GM19455 (cell line): ENCODE measurements around the gene TMEM181.

ENCODE experiments used
- ATAC-seq: cut with Tn5 transposase; IDR thresholded peaks from one replicate; pipeline ENCODE4 v1.9.1; 2021; ENCODE audit not compliant: unreplicated experiment

Gene TMEM181

DNA sequence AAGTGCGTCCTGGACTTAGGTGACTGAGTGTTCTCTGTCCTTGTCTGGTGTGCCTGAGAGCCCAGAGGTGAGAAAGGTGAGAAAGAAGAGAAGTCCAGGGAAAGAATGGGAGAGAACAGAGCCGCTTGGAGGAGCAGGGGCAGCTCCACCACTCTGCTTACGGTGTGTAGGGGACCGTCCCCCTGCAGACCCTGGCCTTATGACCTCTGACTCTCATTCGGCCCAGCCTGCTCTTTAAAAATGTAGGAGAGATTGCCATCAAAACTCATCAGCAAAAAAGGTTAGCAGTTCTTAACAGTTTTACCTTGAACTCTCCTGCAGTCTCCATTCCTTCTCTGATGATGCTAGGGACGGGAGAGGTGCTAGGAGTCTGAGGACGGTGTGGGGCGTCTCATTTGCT, 2.0 kb downstream of the TMEM181 start:
- no peak for ATAC-seq

DNA sequence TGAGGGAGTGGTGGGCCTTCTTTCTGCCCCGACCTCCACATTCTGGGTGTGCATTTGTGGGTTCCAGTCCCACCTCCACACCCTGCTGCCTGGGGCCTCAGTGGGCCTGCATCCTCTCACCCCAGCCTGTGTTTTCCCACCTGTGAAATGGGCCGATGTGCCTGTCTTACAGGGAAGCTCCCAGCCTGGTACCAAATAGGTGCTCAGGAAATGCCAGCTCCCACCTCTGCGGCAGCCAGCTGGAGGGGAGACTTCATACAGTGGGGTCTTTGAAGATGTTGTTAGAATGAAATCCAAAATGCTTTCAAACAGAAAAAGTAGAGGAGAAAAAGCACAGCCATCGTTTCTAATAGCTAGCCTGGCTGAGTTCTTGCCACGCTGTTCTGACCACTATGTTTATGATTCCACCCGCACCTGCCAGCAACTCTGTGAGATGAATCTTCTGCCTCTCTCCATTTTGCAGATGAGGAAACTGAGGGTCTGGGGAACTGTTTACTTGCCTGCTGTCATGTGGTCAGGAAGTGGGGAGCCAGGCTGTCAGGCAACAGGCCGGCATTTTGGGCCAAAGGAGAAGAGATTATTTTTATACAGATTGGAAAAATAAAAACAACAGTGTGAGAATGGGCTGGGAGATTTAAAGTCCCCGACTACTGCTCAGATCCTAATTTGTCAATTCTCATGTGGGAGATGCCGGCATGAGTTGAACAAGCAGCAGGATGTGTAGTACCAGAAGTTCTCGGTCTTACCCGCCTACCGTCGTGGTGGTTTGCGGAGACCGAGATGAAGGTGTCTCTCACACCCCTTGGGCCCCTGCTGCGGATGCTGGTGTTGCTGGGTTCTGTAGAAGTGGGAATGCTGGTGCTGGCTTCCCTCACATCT, 4.6 kb downstream of the TMEM181 start:
- ATAC-seq: no peak

DNA sequence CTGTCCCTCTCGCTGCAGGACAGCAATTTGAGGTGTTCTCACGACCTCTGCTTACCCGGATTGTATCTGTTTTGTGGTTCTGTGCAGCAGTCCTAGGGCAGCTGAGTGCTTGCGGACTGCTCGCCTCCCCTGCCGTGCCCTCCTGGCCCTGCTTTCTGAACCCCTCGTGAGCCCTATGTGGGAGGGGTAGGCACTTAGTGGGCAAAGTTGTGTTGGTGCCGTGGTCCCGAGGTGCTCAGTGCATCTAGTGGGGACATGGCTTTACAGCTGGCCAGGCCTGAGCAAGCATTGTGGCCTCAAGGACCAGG, 5.2 kb downstream of the TMEM181 start:
- ATAC-seq: no peak

DNA sequence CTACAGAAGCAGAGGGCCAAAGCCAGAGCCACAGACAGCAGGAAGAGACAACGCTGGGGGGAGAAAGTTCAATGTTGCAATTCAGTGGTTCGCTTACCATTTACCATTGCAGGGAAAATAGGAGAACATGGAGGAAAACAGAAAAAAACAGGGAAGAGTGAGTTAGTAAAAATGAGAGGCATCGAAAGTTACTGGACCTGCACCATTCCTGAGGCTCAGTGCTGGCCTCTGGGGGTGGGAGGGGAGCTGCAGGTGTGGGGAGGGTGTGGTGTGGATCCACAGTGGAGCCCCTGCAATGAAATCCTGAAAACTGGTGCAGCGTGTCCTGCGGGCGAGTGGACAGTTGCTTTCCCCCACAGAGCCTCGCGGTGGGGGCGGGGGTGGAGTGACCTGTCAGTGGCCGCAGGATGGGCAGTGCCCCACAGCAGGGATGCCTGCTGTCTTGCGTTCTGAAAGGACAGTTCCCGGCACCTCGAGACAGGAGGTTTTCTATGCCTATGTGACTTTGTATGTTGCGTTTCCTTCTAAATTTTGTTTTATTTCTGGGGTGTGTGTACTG, 5.7 kb downstream of the TMEM181 start:
- ATAC-seq: no peak

DNA sequence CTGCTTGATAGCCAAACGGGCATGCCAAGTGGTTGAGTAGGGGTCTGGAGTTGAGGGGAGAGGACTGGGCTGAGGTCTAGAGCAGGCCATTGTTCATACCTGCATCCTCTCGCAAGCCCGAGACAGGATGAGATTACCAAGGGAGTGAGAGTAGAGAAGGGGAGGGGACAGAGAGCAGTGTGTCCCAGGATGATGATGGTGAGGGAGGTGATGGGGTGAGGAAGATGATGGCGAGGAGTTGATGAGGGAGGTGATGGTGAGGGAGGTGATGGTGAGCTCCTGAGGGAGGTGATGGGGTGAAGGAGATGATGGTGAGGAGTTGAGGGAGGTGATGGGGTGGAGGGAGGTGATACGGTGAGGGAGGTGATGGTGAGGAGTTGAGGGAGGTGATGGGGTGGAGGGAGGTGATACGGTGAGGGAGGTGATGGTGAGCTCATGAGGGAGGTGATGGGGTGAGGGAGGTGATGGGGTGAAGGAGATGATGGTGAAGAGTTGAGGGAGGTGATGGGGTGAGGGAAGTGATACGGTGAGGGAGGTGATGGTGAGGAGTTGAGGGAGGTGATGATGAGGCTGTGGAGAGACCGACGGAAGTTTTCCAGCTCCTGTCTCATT, 6.4 kb downstream of the TMEM181 start:
- ATAC-seq: no peak

DNA sequence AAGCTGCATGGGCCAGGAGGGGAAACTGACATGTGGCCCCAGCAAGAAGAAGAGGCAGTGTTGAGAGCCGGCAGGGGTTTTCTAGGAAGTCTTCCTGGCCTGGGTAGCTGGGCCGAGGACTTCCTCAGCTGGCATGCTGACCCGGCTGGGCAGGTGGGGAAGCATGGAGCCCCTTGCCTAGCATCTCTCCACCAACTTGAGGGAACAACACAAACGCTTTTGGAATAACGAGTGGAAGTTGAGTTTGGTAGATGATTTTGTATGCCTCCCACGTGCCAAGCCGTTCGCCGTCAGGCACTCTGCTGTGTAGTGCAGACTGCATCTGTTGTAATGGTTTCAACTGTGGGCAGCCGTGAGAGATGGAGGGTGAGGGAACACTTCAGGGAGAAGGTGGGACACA, 7.3 kb downstream of the TMEM181 start:
- no peak for ATAC-seq

DNA sequence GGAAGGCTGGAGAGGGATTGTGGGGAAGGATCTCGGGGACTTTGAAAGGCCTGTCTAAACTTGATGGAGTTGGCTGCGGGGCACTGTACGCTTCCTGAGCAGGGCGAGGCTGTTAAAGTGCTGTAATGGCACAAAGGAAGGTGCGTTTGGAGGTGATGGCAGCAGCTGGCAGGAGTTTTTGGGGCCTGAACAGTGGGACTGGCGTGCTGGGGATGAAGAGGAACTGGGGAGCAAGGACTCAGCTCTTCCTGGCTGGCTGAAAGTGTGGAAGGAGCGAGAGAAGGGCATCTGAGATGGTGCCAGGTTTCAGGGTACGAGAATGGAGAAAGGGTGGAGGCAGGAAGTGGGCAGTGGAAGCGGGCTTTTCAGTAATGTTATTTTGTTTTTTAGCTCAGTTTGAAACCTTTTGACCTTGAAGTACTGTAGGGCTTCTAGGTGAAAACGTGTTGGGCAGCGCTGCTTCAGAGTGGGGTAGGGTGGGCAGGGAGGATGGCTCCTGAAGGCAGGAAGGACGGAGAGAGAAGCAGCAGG, 8.0 kb downstream of the TMEM181 start:
- ATAC-seq: no peak

DNA sequence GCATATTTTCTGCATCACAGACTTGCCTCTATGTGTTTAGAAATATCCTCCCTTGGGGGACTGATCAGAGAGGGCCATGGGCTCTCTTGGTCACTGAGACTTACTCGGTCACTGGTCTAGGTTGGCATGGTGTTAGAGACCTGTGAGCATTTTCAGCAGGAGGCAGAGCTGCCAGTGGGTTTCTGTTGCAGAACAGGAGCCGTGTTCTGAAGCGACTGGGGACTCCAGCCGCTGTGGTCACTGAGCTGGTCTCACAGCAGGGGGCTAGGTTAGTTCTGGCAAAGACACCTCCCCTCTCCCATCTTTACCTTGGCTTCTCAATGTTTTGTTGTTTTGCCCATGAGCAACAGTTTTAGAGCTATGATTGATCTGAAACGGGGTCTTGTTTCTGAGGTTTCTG, 8.7 kb downstream of the TMEM181 start:
- ATAC-seq: no peak

DNA sequence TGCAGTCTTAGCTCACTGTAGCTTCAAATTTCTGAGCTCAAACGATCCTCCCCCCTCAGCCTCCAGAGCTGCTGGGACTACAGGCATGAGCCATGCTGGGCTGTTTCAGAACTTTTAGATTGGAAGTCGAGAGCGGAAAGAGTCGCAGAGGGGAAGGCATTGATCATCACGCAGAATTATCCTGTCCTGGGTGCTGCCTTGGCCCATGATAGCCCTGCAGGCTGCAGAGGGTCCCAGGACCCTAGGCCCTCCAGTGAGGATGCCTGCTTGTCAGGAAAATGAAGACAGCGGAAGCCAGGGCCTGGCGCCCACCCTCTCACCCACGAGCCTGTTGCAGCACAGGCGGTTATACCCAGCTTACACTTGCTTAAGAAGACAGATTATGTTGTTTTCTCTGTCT, 9.1 kb downstream of the TMEM181 start:
- ATAC-seq: no peak

DNA sequence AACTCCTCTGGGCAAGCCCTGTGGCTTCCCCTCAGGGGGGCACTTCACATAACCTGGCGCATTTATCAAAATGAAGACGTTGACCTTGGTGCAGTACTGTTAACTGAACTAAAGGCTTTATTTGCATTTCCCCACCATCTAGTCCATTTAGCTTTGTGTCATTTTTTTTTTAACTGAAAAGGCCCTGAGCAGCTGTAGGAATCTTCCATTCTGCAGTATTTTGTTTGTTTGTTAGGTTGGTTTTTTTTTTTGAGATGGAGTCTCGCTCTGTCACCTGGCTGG, 10.7 kb downstream of the TMEM181 start:
- no peak for ATAC-seq

DNA sequence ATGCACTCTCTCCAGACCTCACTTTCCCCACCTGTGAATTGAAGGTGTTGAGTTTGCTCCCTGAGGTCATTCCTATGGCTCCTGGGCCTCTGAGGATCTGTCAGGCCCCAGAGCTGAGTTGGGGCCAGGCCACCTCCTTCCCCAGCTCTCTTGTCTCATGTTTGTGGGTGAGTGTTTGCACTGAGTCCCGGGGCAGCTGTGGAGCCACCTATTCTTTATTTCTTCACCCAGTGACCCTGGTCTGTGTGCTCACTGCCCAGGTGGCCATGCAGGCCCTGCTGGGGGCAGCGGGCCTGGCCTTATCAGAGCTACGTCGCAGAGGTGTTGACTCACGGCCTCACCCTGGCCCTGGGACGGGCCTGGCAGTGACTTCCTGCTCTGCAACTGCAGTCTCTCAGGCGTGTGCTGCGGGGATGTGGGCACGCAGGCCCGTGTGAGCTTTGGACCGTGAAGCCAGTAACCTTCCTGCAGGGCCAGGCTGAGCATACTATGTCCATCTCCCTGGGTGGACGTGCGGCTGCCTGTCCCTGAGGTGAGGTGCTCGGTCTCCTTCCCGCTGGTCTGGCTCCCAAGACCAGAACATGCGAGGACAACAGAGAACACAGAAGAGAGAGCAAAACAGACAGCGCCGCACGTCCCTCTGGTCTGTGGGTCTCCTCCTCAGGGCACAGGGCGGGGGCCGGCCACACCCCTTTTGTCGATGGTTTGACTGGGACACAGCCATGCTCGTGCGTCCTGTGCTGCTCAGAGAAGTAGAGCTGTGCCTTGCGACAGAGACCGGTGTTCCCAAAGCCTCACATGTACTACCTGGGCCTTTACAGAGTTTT, 12.1 kb downstream of the TMEM181 start:
- ATAC-seq: no peak

DNA sequence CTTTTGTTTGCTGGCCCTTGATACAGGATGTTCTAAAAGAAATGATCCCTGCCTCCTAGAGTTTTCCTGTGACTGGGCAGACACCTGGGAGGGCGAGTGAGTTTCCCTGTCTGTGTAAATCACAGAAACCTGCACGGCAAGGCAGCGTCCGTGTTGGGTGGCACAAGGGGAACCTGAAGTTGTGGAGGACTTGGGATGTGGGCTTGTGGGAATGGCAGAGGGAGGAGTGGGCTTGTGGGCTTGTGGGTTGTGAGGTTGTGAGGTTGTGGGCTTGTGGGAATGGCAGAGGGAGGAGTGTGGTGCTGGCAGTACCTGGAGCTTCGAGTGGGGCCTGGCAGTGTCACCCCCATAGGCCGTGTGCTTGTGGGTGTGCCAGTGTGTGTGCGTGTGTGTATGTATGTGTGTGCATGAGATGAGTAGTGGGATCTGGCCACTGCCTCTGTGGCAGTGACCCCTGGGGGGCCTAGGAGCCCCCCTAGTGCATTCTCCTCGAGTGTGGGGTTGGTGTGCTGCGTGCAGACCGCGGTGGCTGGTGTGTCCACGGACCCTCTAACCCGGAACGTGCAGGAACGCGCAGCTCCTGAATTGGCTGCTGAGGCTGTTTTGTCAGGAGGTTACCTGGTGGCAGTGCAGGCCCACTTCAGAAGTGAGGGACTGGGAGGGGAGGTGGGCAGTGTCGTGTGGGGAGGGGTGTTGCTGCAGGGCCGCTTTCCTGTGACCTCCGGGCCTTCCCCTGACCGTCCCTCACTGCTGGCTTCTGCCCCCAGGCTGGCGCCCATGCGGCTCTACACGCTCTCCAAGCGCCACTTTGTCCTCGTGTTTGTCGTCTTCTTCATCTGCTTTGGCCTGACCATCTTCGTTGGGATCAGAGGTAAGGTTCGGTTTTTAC, 13.0 kb downstream of the TMEM181 start:
- ATAC-seq: no peak

DNA sequence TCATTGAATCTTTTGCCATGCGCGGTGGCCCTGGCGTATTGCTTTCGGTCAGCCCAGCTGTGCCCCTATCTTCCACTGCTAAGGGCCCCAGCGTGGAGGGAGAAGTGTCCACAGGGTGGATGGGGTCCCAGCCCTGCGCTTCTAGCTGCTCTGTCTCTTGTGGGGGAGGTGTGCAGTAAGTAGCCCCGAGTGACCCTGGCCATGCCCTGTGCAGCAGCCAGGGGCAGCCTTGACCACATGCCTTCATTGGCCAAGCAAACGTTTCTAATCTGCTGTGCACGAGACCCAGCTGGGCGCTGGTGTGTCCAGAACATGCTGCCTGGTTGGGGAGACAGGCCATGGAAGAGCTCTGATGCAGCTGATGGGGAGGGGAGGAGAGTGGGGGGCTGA, 13.6 kb downstream of the TMEM181 start:
- no peak for ATAC-seq

DNA sequence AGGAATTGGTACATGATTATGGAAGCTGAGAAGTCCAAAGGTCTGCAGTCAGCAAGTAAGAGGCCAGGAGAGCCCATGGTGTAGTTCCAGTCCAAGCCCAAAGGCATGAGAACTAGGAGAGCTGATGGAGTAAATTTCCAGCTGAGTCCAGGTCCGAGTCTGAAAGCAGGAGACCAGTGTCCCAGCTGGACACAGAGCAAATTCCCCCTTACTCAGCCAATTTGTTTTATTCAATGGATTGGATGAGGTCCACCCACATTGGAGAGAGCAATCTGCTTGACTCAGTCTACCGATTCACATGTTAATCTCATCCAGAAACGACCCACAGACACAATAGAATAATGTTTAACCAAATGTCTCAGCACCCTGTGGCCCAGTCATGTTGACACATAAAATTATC, 14.9 kb downstream of the TMEM181 start:
- ATAC-seq: no peak

DNA sequence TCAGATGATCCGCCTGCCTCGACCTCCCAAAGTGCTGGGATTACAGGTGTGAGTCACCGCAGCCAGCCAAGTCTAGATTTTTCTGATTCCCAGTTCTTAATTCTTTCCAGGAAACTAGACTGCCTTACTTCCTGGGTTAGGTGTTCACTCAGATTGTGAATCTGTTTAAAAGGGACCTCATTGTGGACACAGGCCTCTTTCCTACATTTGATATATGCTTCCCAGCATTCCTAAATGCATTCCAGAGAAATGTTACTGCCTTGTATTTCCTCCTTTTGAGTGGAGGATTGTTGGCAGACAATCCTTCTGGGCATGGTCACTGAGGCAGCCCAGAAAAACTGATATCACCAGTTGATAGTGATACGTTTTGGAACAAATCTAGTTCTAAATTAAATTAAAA, 15.7 kb downstream of the TMEM181 start:
- ATAC-seq: no peak

DNA sequence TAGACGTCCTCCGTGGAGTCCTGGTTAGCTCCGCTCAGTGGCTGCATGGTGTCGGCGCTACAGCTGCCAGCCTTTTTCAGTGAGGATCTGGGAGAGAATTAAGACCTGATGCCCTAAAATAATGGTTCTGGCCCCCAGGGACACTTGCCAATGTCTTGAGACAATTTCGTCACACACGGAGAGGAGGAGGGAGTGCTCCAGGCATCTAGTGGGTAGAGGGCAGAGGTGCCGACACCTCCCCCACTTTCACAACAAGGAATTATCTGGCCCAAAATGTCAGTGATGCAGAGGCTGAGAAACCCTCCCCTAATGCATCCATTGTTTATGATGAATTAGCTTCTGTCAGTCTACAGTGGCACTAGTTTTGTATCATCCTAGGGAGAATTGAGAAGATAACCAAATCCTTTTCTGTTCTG, 24.4 kb downstream of the TMEM181 start:
- ATAC-seq: no peak

DNA sequence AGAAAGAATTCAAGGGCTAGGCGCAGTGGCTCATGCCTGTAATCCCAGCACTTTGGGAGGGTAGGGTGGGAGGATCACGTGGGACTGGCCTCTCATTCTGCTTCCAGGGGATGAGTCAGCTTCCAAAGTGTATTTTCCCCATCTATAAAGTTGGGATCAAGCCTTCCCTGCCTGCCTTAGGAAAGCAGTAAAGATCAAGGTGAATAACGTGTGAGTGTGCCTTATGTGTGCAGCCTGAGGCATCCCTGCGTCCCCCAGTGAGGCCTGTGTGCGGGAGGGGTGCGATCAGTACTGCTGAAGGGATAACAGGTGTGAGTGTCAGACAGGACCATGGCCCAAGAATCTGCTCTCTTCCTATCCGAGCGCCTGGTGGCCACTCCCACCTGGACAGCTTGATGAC, 26.8 kb downstream of the TMEM181 start:
- no peak for ATAC-seq

DNA sequence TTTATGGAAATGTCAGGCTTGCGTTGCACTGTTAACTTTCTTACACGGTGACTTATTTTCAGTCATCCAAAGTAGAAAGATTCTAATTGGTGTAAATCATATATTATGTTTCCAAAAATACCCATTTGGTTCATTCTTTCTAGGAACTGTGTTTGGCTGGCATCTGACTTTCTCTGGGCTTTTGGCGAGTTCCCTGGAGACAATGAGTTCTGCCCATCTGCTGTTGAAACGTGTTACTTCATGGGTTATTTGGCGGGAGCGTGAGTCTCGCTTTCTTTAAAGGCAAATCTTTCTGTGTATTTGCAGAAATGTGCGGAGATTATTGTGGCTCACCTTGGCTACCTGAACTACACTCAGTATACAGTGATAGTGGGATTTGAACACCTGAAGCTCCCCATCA, 29.5 kb downstream of the TMEM181 start:
- ATAC-seq: no peak

DNA sequence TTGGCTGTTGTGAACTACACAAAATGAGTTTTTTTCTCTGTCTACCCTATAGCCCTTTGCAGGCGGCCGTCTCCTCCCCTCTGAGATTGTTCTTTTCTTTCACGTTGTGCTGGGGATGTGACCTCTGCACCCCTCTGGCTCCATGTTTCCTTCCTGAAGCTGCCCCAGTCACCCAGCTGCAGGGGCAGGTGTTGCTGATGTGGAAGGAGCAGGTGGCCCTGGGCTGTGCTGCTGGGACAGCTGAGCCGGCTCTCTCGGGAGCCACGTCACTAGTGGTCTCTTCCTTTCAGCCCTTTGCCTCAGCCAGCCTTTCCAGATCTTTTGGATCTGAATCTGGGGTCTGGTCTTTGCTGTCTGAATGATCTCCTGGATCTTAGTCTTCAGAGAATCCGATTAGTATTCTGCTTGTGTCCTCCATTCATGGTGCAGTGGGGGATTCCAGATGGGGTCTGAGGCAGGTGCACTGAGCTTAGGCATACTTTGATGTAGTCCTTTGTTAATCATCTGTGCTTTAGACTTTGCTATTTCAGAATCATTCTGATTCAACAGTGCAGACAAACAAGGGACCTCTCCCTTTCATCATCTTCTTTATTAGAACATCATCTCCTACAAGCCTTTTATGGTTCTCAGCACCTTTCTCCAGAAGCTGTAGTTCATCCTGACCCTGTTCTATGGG, 31.4 kb downstream of the TMEM181 start:
- no peak for ATAC-seq

DNA sequence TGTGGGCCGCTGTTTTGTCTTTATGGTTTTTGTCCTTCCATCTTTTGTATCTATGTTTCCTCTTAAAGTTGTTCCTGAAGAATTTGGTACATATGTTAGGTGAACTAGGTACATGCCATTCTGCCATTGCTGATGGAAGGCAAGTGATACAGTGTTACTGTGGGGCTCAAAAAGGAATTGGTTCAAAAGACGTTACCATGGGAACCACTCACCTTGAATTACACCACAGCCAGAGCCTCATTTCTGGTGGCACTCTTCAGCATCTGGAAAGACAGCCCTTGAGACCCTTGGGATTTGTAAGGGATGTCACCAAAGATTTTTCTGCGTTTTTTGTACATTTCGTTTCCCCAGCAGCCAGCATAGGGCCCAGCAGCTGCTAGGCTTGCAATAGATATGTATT, 31.9 kb downstream of the TMEM181 start:
- ATAC-seq: no peak
